ENCODE results near the gene NRARP. TPM values are rescaled to one million over a fixed set of nuclear protein-coding genes. Genes with fewer than 3 reads are reported as not detected.

The NRARP gene
- total RNA-seq, 1 experiment from 2014 or later: 51.5 TPM

DNA sequence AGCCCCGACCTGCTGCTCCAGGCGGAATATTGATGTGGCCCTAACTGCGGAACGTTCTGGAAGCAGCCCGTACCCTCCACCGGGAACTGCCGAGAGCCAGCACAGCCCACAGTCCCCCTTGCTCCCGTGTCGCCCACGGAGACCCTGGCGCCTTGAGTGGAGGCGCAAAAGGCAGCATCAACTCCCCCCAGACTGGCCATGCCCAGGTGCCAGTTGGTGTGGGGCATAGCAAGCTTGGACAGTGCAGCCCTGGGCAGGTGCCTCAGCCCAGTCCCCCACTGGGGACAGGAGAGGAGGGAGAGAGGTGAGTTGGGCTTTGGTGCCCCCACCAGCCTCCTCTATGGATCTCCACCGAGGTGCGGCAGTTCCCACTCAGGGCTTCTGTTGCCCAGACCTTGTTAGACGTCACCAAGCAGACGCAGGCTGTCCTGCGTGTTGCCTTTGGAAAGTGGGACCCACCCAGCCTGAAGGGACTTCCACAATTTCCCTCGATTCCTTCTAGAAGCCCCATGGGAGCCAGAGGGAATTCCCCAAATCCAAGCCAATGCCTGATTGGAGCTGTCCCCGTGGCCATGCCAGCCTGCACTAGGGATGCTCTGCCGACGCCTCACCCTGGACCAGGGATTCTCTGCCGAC lies 19.8 kb upstream of the NRARP start:
- POLR2A ChIA-PET: interaction anchor here (1.7 kb wide), 1 partner anchor 14 kb away, joined by 6 read pairs; no protein-coding TSS in a partner anchor
- Mint-ChIP-seq H3K27ac (no peak overlapping the region), H3K36me3 (no peaks in the 10 kb centered on the region), H3K27me3 (ENCODE audit: low read depth) (no peaks in the 10 kb centered on the region), H3K4me1 (0 out of 2 replicates have a peak, but pooled peaks cover 3% of the 10 kb centered on the region), H3K4me3 (no peak overlapping the region), H3K9me3 (no peaks in the 10 kb centered on the region)
- CTCF ChIA-PET: interaction anchor here (0.6 to 6.6 kb wide), 2 partner anchors 18 to 60 kb away, joined by 3 to 172 read pairs; partner anchors contain the start of gene NRARP
- DNase-seq (ENCODE audit: low spot score): no peak
- ATAC-seq: no peak
- TF ChIP-seq NR3C1 (CRISPR knock-in tag; conservative IDR thresholded peaks at IDR 0.05; ENCODE audit: low read depth) (no peak), CBFB (CRISPR knock-in tag; IDR thresholded peaks at IDR 0.05; ENCODE audit: low read depth) (no peak), PRRX2 (CRISPR knock-in tag; IDR thresholded peaks at IDR 0.05) (no peak), SOX15 (CRISPR knock-in tag; IDR thresholded peaks at IDR 0.05) (no peak), RELA (CRISPR knock-in tag; IDR thresholded peaks at IDR 0.05; ENCODE audit: borderline replicate concordance) (no peak), ESRRA (CRISPR knock-in tag; IDR thresholded peaks at IDR 0.05; ENCODE audit: borderline replicate concordance) (no peak), OVOL2 (CRISPR knock-in tag; IDR thresholded peaks at IDR 0.05; ENCODE audit: borderline replicate concordance) (no peak), NR2C2 (CRISPR knock-in tag; IDR thresholded peaks at IDR 0.05) (no peak), TP53 (CRISPR knock-in tag; IDR thresholded peaks at IDR 0.05) (no peak), KAT7 (CRISPR knock-in tag; IDR thresholded peaks at IDR 0.05; ENCODE audit: borderline replicate concordance) (no peak), IRF2 (CRISPR knock-in tag; IDR thresholded peaks at IDR 0.05; ENCODE audit: borderline replicate concordance, low read depth) (no peak), GTF2I (CRISPR knock-in tag; conservative IDR thresholded peaks at IDR 0.05) (no peak), SMAD3 (CRISPR knock-in tag; IDR thresholded peaks at IDR 0.05; ENCODE audit: borderline replicate concordance) (no peak)
- TF ChIP-seq, protein P1, sequence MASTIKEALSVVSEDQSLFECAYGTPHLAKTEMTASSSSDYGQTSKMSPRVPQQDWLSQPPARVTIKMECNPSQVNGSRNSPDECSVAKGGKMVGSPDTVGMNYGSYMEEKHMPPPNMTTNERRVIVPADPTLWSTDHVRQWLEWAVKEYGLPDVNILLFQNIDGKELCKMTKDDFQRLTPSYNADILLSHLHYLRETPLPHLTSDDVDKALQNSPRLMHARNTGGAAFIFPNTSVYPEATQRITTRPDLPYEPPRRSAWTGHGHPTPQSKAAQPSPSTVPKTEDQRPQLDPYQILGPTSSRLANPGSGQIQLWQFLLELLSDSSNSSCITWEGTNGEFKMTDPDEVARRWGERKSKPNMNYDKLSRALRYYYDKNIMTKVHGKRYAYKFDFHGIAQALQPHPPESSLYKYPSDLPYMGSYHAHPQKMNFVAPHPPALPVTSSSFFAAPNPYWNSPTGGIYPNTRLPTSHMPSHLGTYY (CRISPR knock-in tag; IDR thresholded peaks at IDR 0.05): no peak
- TF ChIP-seq, protein P2, sequence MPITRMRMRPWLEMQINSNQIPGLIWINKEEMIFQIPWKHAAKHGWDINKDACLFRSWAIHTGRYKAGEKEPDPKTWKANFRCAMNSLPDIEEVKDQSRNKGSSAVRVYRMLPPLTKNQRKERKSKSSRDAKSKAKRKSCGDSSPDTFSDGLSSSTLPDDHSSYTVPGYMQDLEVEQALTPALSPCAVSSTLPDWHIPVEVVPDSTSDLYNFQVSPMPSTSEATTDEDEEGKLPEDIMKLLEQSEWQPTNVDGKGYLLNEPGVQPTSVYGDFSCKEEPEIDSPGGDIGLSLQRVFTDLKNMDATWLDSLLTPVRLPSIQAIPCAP (CRISPR knock-in tag; IDR thresholded peaks at IDR 0.05): no peak
- TF ChIP-seq, protein P3, sequence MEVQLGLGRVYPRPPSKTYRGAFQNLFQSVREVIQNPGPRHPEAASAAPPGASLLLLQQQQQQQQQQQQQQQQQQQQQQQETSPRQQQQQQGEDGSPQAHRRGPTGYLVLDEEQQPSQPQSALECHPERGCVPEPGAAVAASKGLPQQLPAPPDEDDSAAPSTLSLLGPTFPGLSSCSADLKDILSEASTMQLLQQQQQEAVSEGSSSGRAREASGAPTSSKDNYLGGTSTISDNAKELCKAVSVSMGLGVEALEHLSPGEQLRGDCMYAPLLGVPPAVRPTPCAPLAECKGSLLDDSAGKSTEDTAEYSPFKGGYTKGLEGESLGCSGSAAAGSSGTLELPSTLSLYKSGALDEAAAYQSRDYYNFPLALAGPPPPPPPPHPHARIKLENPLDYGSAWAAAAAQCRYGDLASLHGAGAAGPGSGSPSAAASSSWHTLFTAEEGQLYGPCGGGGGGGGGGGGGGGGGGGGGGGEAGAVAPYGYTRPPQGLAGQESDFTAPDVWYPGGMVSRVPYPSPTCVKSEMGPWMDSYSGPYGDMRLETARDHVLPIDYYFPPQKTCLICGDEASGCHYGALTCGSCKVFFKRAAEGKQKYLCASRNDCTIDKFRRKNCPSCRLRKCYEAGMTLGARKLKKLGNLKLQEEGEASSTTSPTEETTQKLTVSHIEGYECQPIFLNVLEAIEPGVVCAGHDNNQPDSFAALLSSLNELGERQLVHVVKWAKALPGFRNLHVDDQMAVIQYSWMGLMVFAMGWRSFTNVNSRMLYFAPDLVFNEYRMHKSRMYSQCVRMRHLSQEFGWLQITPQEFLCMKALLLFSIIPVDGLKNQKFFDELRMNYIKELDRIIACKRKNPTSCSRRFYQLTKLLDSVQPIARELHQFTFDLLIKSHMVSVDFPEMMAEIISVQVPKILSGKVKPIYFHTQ (CRISPR knock-in tag; IDR thresholded peaks at IDR 0.05): no peak
- TF ChIP-seq, protein P4, sequence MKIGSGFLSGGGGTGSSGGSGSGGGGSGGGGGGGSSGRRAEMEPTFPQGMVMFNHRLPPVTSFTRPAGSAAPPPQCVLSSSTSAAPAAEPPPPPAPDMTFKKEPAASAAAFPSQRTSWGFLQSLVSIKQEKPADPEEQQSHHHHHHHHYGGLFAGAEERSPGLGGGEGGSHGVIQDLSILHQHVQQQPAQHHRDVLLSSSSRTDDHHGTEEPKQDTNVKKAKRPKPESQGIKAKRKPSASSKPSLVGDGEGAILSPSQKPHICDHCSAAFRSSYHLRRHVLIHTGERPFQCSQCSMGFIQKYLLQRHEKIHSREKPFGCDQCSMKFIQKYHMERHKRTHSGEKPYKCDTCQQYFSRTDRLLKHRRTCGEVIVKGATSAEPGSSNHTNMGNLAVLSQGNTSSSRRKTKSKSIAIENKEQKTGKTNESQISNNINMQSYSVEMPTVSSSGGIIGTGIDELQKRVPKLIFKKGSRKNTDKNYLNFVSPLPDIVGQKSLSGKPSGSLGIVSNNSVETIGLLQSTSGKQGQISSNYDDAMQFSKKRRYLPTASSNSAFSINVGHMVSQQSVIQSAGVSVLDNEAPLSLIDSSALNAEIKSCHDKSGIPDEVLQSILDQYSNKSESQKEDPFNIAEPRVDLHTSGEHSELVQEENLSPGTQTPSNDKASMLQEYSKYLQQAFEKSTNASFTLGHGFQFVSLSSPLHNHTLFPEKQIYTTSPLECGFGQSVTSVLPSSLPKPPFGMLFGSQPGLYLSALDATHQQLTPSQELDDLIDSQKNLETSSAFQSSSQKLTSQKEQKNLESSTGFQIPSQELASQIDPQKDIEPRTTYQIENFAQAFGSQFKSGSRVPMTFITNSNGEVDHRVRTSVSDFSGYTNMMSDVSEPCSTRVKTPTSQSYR (CRISPR knock-in tag; IDR thresholded peaks at IDR 0.05): no peak
- TF ChIP-seq, protein P5, sequence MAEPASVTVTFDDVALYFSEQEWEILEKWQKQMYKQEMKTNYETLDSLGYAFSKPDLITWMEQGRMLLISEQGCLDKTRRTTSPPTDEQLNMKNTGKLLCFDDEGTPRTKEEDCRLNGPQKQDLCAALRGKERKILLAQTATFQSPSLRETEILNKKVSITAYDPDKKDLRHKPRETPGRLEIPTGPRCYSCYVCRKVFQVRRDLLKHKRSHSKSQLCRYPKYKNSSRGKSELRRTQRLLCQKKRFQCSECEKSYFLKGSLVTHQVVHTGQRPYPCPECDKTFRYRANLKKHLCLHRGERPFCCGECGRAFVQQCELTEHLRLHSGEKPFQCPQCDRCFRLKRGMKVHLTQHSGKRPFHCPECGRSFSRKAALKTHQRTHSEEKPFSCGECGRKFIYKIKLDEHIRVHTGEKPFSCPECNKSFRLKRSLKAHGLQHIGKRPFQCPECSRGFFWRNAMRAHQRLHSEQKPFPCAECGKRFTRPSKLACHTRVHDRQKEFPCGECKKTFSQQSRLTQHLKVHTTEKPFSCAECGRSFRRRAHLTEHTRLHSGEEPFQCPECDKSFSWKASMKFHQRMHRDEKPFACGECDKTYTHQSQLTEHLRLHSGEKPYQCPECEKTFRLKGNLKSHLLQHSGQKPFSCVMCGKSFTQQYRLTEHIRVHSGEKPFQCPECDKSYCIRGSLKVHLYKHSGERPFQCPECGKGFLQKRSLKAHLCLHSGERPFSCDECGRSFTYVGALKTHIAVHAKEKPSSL (CRISPR knock-in tag; conservative IDR thresholded peaks at IDR 0.05): no peak
- TF ChIP-seq, protein P6, sequence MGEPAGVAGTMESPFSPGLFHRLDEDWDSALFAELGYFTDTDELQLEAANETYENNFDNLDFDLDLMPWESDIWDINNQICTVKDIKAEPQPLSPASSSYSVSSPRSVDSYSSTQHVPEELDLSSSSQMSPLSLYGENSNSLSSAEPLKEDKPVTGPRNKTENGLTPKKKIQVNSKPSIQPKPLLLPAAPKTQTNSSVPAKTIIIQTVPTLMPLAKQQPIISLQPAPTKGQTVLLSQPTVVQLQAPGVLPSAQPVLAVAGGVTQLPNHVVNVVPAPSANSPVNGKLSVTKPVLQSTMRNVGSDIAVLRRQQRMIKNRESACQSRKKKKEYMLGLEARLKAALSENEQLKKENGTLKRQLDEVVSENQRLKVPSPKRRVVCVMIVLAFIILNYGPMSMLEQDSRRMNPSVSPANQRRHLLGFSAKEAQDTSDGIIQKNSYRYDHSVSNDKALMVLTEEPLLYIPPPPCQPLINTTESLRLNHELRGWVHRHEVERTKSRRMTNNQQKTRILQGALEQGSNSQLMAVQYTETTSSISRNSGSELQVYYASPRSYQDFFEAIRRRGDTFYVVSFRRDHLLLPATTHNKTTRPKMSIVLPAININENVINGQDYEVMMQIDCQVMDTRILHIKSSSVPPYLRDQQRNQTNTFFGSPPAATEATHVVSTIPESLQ (CRISPR knock-in tag; IDR thresholded peaks at IDR 0.05): no peak
- TF ChIP-seq, protein P7, sequence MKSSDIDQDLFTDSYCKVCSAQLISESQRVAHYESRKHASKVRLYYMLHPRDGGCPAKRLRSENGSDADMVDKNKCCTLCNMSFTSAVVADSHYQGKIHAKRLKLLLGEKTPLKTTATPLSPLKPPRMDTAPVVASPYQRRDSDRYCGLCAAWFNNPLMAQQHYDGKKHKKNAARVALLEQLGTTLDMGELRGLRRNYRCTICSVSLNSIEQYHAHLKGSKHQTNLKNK (CRISPR knock-in tag; IDR thresholded peaks at IDR 0.05): no peak

Data from WTC11 (cell line).